Gastroesophageal sphincter (tissue), 3 donors: ENCODE data around the gene CRIM1.

Experiments used
- CTCF ChIP-seq, 4 experiments: fragments of 200-600 bp in 2 of 4; fragments of 450-650 bp in 2 of 4; sonication (generic) in 1 of 4; IDR thresholded peaks; one replicate each; pipeline ENCODE4 v1.5.1; 2017 to 2019; ENCODE audit warnings: antibody characterized with exemption in 4 of 4, mild to moderate bottlenecking in 2 of 4, moderate library complexity in 2 of 4
- EP300 ChIP-seq: sonication (generic); formaldehyde crosslinking; IDR thresholded peaks from one replicate; pipeline ENCODE4 v1.6.1; 2017; ENCODE audit warnings: antibody characterized with exemption, mild to moderate bottlenecking
- POLR2A ChIP-seq, 2 donors: fragments of 450-650 bp; IDR thresholded peaks; one replicate each; pipeline ENCODE4 v1.6.1; 2017; ENCODE audit warnings: antibody characterized with exemption in 2 of 2, mild to moderate bottlenecking in 2 of 2, moderate library complexity in 1 of 2
- POLR2AphosphoS5 ChIP-seq: sonication (generic); formaldehyde crosslinking; IDR thresholded peaks from one replicate; pipeline ENCODE4 v1.6.1; 2017; ENCODE audit warnings: antibody characterized with exemption

GRCh38 chr2:36584148-36584794 is 228.7 kb downstream of the CRIM1 start:
- TF ChIP-seq POLR2A (IDR thresholded peaks at IDR 0.05) (no peak), CTCF (IDR thresholded peaks at IDR 0.05) (no peak), POLR2AphosphoS5 (no peak), EP300 (no peak)
